ENCODE results near the gene MTMR12. TPM values are rescaled to one million over a fixed set of nuclear protein-coding genes. Genes with fewer than 3 reads are reported as not detected.

MTMR12 gene
- total and polyA plus RNA-seq, 2 of the 13 experiments (the other 11 are each of a cell fraction or from before 2014, with no cell fraction given): 23.4 to 36.6 TPM

GRCh38 chr5:32312197-32312594 is 543 bp downstream of the MTMR12 start (continued):
- TF ChIP-seq POLR2A (IDR thresholded peaks at IDR 0.05; ENCODE audit: insufficient read depth in 1 of 2, low read depth in 2 of 2, low read length in 2 of 2) (0 out of 4 replicates have a peak, but pooled peaks of 1 of the 2 experiments have one; percentile 38), ZNF879 (CRISPR knock-in tag; IDR thresholded peaks at IDR 0.05) (no peak), ZFP36L2 (CRISPR knock-in tag; IDR thresholded peaks at IDR 0.05) (no peak), ZNF746 (CRISPR knock-in tag; IDR thresholded peaks at IDR 0.05) (no peak), ZNF562 (CRISPR knock-in tag; IDR thresholded peaks at IDR 0.05; ENCODE audit: borderline replicate concordance) (no peak), ZNF441 (CRISPR knock-in tag; IDR thresholded peaks at IDR 0.05; ENCODE audit: borderline replicate concordance) (no peak), CAMTA2 (CRISPR knock-in tag; IDR thresholded peaks at IDR 0.05; ENCODE audit: borderline replicate concordance) (no peak), PRPF4 (IDR thresholded peaks at IDR 0.05; ENCODE audit: low read depth, low read length, poor library complexity, severe bottlenecking) (no peak), ZNF138 (CRISPR knock-in tag; IDR thresholded peaks at IDR 0.05; ENCODE audit: low read depth) (peak; percentile 34; the same call in 1 of the 2 replicates), ARHGAP35 (CRISPR knock-in tag; IDR thresholded peaks at IDR 0.05; ENCODE audit: borderline replicate concordance) (no peak), ZNF775 (CRISPR knock-in tag; IDR thresholded peaks at IDR 0.05; ENCODE audit: borderline replicate concordance) (no peak), ZNF552 (CRISPR knock-in tag; IDR thresholded peaks at IDR 0.05; ENCODE audit: borderline replicate concordance) (no peak), SPEN (CRISPR knock-in tag; IDR thresholded peaks at IDR 0.05; ENCODE audit: low read depth) (no peak), ARID3A (IDR thresholded peaks at IDR 0.05; ENCODE audit: low read depth, low read length) (no peak), ZNF605 (CRISPR knock-in tag; IDR thresholded peaks at IDR 0.05) (no peak), KLF9 (CRISPR knock-in tag; IDR thresholded peaks at IDR 0.05; ENCODE audit: low read depth) (no peak), ZNF513 (CRISPR knock-in tag; conservative IDR thresholded peaks at IDR 0.05) (no peak), TSC22D2 (CRISPR knock-in tag; IDR thresholded peaks at IDR 0.05; ENCODE audit: borderline replicate concordance) (no peak), ZNF18 (CRISPR knock-in tag; IDR thresholded peaks at IDR 0.05; ENCODE audit: insufficient replicate concordance) (peak; percentile 60), RFX5 (IDR thresholded peaks at IDR 0.05; ENCODE audit: low read depth, low read length) (no peak), ZNF770 (CRISPR knock-in tag; IDR thresholded peaks at IDR 0.05) (no peak; the same call in 1 of the 2 replicates), SMAD9 (CRISPR knock-in tag; IDR thresholded peaks at IDR 0.05) (no peak), ZNF577 (CRISPR knock-in tag; IDR thresholded peaks at IDR 0.05; ENCODE audit: borderline replicate concordance, low read depth) (no peak), KLF11 (CRISPR knock-in tag; IDR thresholded peaks at IDR 0.05) (no peak), HIVEP1 (CRISPR knock-in tag; IDR thresholded peaks at IDR 0.05) (no peak), KLF6 (CRISPR knock-in tag; IDR thresholded peaks at IDR 0.05) (0 out of 2 replicates have a peak, but pooled peaks have one; percentile 4)

Measured in HepG2 (cell line).